Fibroblast of skin of scalp (primary cell): Measurements from ENCODE around the gene HYAL2.

ENCODE experiments used
- DNase-seq: peaks from one replicate; pipeline ENCODE4 v3.0.0-alpha.2; 2013

Gene HYAL2

GRCh38 chr3:50268276-50268675, 54.3 kb downstream of the HYAL2 start:
- DNase-seq = no peak
